Urinary bladder (tissue), 4 donors: ENCODE data around the gene APP. TPM values are rescaled to one million over a fixed set of nuclear protein-coding genes. Genes with fewer than 3 reads are reported as not detected.

Source experiments
- DNase-seq: peaks from one replicate; pipeline ENCODE4 v3.0.0-alpha.2; 2015; ENCODE audit errors: extremely low spot score
- H3K27ac ChIP-seq: one replicate; pipeline ENCODE4 v1.5.1; 2013; ENCODE audit warnings: low read depth, mild to moderate bottlenecking, moderate library complexity
- H3K36me3 ChIP-seq: one replicate; pipeline ENCODE4 v1.6.1; 2013; ENCODE audit warnings: mild to moderate bottlenecking, moderate library complexity; ENCODE audit not compliant: insufficient read depth
- H3K4me1 ChIP-seq: one replicate; pipeline ENCODE4 v1.6.1; 2013; ENCODE audit warnings: mild to moderate bottlenecking, moderate library complexity; ENCODE audit not compliant: insufficient read depth
- H3K4me3 ChIP-seq: one replicate; pipeline ENCODE4 v1.5.1; 2013; ENCODE audit warnings: low read depth, low read length
- WGBS: extraction: QIAGEN DNeasy Blood & Tissue Kit; methylation state at CpG from one replicate; pipeline ENCODE4 v1.1.7; 2013; 5-methylcytosine and 5-hydroxymethylcytosine counted together
- polyA plus RNA-seq: library from polyadenylated mRNA; stranded (reverse); fragments of 200-250 nt; gene quantifications from one replicate; pipeline ENCODE4 v1.2.3, GENCODE V29; 2013
- total RNA-seq: library from RNA; depleted of rRNA; stranded (reverse); fragments of >200 nt; gene quantifications from one replicate; pipeline ENCODE4 v1.2.3, GENCODE V29; 2014
- donor health status: healthy with polysubstance abuse.
- donor health status: healthy.

APP gene
- total and polyA plus RNA-seq, 2 donors = 269 to 469 TPM

DNA sequence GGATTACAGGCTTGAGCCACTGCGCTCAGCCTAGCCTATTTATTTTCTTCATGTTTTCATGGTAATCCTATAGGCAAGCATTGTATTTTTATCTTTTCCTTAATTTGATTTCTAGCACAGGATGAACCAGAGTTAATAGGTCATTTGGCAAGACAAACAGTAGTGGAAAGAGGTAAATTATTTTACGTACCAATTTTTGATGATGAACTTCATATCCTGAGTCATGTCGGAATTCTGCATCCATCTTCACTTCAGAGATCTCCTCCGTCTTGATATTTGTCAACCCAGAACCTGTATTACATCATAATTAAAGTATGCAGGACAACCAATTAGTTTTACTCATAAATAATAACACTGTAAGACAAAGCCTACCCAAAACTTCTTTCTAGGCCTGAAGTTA lies 273.2 kb downstream of the APP start:
- peaks cover 8% of the 10 kb centered on the region for H3K36me3 ChIP-seq
- WGBS = 85% methylated on average over 4 of the region's 4 CpGs

GRCh38 chr21:25896501-25897056 lies 274.0 kb downstream of the APP start:
- no peak overlapping the region for H3K27ac ChIP-seq
- H3K36me3 ChIP-seq = peaks cover 8% of the 10 kb centered on the region
- no peak for DNase-seq
- no peaks in the 10 kb centered on the region for H3K4me1 ChIP-seq
- no peak overlapping the region for H3K4me3 ChIP-seq
- WGBS = 70% methylated on average over 4 of the region's 4 CpGs

More for the DNA sequence above, 273.2 kb downstream of the APP start:
- Histone ChIP-seq H3K4me3 (no peak overlapping the region), H3K27ac (no peak overlapping the region), H3K4me1 (no peaks in the 10 kb centered on the region)
- no peak for DNase-seq

GRCh38 chr21:25895565-25896205 lies 274.9 kb downstream of the APP start:
- Histone ChIP-seq H3K4me1 (no peaks in the 10 kb centered on the region), H3K36me3 (peaks cover 8% of the 10 kb centered on the region), H3K27ac (no peak overlapping the region), H3K4me3 (no peak overlapping the region)
- WGBS = 29% methylated on average over 6 of the region's 6 CpGs
- no peak for DNase-seq

DNA sequence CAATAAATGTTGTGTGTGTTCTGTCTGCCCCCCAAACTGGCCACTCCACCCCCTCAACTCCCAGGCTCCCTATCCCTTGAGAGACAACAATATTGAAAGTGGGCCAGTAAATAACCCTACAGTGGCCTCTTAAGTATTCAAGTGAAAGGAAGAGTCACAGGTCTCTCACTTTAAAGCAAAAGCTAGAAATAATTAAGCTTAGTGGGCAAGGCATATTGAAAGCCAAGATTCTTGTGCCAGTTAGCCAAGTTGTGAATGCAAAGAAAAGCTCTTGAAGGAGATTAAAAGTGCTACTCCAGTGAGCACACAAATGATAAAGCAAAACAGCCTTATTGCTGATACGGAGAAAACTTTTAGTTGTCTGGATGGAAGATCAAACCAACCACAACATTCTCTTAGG lies 277.4 kb downstream of the APP start:
- Histone ChIP-seq H3K27ac (no peak overlapping the region), H3K36me3 (peaks cover 8% of the 10 kb centered on the region), H3K4me3 (no peak overlapping the region), H3K4me1 (no peaks in the 10 kb centered on the region)
- WGBS = 92% methylated on average over 1 of the region's 1 CpG
- DNase-seq = no peak

DNA sequence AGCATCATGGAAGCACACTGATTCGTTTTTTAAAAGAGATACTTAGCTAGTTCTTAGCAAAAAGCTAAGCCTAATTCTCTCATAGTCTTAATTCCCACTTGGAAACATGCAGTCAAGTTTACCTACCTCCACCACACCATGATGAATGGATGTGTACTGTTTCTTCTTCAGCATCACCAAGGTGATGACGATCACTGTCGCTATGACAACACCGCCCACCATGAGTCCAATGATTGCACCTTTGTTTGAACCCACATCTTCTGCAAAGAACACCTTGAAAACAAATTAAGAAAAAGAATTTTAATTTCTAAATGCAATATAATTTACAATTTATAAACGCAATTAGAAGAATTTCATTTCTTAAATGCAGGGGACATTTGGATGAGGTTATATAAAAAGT lies 279.0 kb downstream of the APP start:
- 96% methylated on average over 5 of the region's 5 CpGs for WGBS

GRCh38 chr21:25890001-25890400 lies 280.6 kb downstream of the APP start:
- Histone ChIP-seq H3K36me3 (peaks cover 4% of the 10 kb centered on the region), H3K4me1 (no peaks in the 10 kb centered on the region), H3K4me3 (no peak overlapping the region), H3K27ac (no peak overlapping the region)
- 72% methylated on average over 2 of the region's 2 CpGs for WGBS
- DNase-seq = no peak

More for the DNA sequence above, 279.0 kb downstream of the APP start:
- Histone ChIP-seq H3K4me3 (no peak overlapping the region), H3K27ac (no peak overlapping the region), H3K4me1 (no peaks in the 10 kb centered on the region), H3K36me3 (peaks cover 4% of the 10 kb centered on the region)
- no peak for DNase-seq

GRCh38 chr21:25888711-25889110 lies 281.9 kb downstream of the APP start:
- H3K4me1 ChIP-seq = no peaks in the 10 kb centered on the region
- peaks cover under 1% of the 10 kb centered on the region for H3K36me3 ChIP-seq
- DNase-seq = no peak
- H3K4me3 ChIP-seq = no peak overlapping the region
- WGBS = 95% methylated on average over 9 of the region's 9 CpGs
- H3K27ac ChIP-seq = no peak overlapping the region

- Histone ChIP-seq H3K4me1 (no peaks in the 10 kb centered on the region), H3K4me3 (no peak overlapping the region), H3K36me3 (no peaks in the 10 kb centered on the region), H3K27ac (no peak overlapping the region)
- DNase-seq = no peak
- 84% methylated on average over 9 of the region's 9 CpGs for WGBS
Observed at GRCh38 chr21:25887646-25888306, 282.8 kb downstream of the APP start.

DNA sequence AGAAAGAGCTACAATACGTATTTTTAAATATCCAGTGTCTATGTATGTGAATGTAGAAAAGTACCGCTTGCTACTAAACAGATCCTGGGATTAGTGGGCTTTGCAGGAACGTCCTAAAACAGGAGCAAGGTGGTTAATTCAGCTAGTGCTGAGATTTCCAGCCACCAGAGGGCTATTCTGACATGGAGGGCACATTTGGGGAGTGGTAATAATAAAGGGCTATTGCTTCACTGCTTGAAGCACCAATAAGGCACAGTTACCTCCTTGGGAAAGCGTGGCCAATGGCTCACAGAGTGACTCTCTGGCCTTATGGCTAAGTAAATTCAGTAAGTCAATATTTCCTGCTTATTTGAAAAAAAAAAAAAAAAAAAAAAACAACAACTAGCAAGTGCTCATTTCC lies 283.4 kb downstream of the APP start:
- Histone ChIP-seq H3K4me1 (no peaks in the 10 kb centered on the region), H3K27ac (no peak overlapping the region), H3K4me3 (no peak overlapping the region), H3K36me3 (no peaks in the 10 kb centered on the region)
- DNase-seq = no peak
- WGBS = 93% methylated on average over 4 of the region's 4 CpGs

- H3K36me3 ChIP-seq = no peaks in the 10 kb centered on the region
- H3K4me3 ChIP-seq = no peak overlapping the region
- H3K4me1 ChIP-seq = no peaks in the 10 kb centered on the region
- H3K27ac ChIP-seq = no peak overlapping the region
- DNase-seq = no peak
- WGBS = 61% methylated on average over 7 of the region's 7 CpGs
Observed at GRCh38 chr21:25885880-25886279, 284.7 kb downstream of the APP start.

GRCh38 chr21:25885405-25885804 lies 285.2 kb downstream of the APP start:
- Histone ChIP-seq H3K4me1 (no peaks in the 10 kb centered on the region), H3K27ac (no peak overlapping the region), H3K4me3 (no peak overlapping the region), H3K36me3 (no peaks in the 10 kb centered on the region)
- 63% methylated on average over 4 of the region's 4 CpGs for WGBS
- no peak for DNase-seq

DNA sequence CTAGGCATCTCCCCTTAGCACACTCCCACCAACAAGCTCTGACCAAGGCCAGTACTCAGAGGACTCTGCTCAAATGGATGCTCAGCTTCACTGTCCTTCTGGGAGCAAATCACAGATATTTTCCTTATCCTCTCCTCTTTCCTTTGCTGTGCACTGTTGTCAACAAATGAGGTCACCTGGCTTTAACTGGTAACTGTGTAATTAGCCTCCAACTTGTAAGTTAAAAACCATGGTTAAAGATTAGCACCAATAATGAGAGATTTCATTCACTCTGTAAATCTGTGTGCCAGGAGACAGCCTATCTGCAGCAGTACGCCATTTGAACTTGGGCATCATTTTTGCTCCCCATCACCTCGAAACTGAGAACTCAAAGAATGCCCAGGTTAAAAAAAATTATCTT lies 286.3 kb downstream of the APP start:
- Histone ChIP-seq H3K27ac (no peak overlapping the region), H3K4me3 (no peak overlapping the region), H3K36me3 (no peaks in the 10 kb centered on the region), H3K4me1 (no peaks in the 10 kb centered on the region)
- 95% methylated on average over 2 of the region's 2 CpGs for WGBS
- no peak for DNase-seq

- Histone ChIP-seq H3K4me3 (no peak overlapping the region), H3K36me3 (no peaks in the 10 kb centered on the region), H3K27ac (no peak overlapping the region), H3K4me1 (no peaks in the 10 kb centered on the region)
- WGBS = 65% methylated on average over 17 of the region's 17 CpGs
- DNase-seq = no peak
Observed at GRCh38 chr21:25881524-25882376, 288.8 kb downstream of the APP start.
